ENCODE data around the gene GAB4. TPM values are rescaled to one million over a fixed set of nuclear protein-coding genes. Genes with fewer than 3 reads are reported as not detected.

GAB4 gene
- total RNA-seq, 1 experiment from 2014 or later: not detected

GRCh38 chr22:16962501-16962900 lies 45.5 kb downstream of the GAB4 start:
- no peaks in the 10 kb centered on the region for H3K4me1 Mint-ChIP-seq
- Histone ChIP-seq H3K27me3 (ENCODE audit: insufficient read depth, low read length) (no peaks in the 10 kb centered on the region), H4K91ac (ENCODE audit: insufficient read length, low read depth, low read length) (no peak overlapping the region), H3K23ac (ENCODE audit: insufficient read length, low read depth, low read length) (no peak overlapping the region), H2BK20ac (ENCODE audit: low read depth, low read length, poor library complexity, severe bottlenecking) (no peak overlapping the region), H3K23me2 (ENCODE audit: insufficient read length, low read depth, low read length, poor library complexity, severe bottlenecking) (no peaks in the 10 kb centered on the region), H3K56ac (ENCODE audit: insufficient read length, low read depth, low read length) (no peak overlapping the region), H3K79me1 (ENCODE audit: insufficient read depth, low read depth, low read length, poor library complexity, severe bottlenecking) (no peaks in the 10 kb centered on the region), H2BK120ac (ENCODE audit: low read depth, low read length, poor library complexity, severe bottlenecking) (no peak overlapping the region), H2BK15ac (ENCODE audit: low read depth, low read length) (no peak overlapping the region), H3K9me3 (ENCODE audit: control insufficient read depth, low read depth, low read length) (no peaks in the 10 kb centered on the region), H3T11ph (ENCODE audit: low read length) (no peak overlapping the region), H4K8ac (replicated peaks; ENCODE audit: insufficient read length, low read depth, low read length) (no peak overlapping the region), H2BK12ac (ENCODE audit: insufficient read length, low read depth, low read length) (no peak overlapping the region), H4K20me1 (ENCODE audit: control insufficient read depth, insufficient read depth, insufficient read length) (no peaks in the 10 kb centered on the region), H2BK5ac (ENCODE audit: insufficient read length, low read length) (no peak overlapping the region), H3K9ac (ENCODE audit: extremely low read depth, insufficient read length, low read length) (no peak overlapping the region), H3K14ac (ENCODE audit: insufficient read depth, low read length) (no peak overlapping the region), H2AK5ac (ENCODE audit: insufficient read length, low read length) (no peak overlapping the region), H3K4me2 (ENCODE audit: insufficient read depth, insufficient read length, low read length) (no peak overlapping the region), H3K27ac (ENCODE audit: insufficient read length, low read depth, low read length) (no peak overlapping the region), H3K4ac (ENCODE audit: low read depth, low read length) (no peak overlapping the region), H2AFZ (ENCODE audit: low read length) (no peak overlapping the region), H3K79me2 (ENCODE audit: insufficient read depth, low read length) (no peaks in the 10 kb centered on the region), H4K5ac (ENCODE audit: insufficient read length, low read depth, low read length) (no peak overlapping the region), H3K18ac (ENCODE audit: insufficient read length, low read depth, low read length) (no peak overlapping the region), H3K4me1 (ENCODE audit: insufficient read depth, low read length) (no peaks in the 10 kb centered on the region)
- no peak for TF ChIP-seq CTCF (conservative IDR thresholded peaks at IDR 0.05)
- no peak for DNase-seq
- H3K27ac Mint-ChIP-seq: no peak overlapping the region
- peaks cover 5 to 15% (median 12%) of the 10 kb centered on the region in 3 experiments; a peak in 5 of 7 replicates for H3K36me3 Mint-ChIP-seq (ENCODE audit: insufficient read depth in 1 of 3, low read depth in 3 of 3)
- H3K4me3 Mint-ChIP-seq: no peak overlapping the region
- H3K9me3 Mint-ChIP-seq: peaks cover 89 to 93% of the 10 kb centered on the region in 2 experiments
- peaks cover 15% of the 10 kb centered on the region for H3K27me3 Mint-ChIP-seq (ENCODE audit: low read depth)
- no CpG with 5 or more reads among the region's 7 CpGs for WGBS (ENCODE audit: extremely low coverage, insufficient read length, low lambda C conversion rate)

Data from H9 (cell line).